ENCODE data around the gene KCNT2.
"Not testable (repeated sequence)": the region's sequence is repeated elsewhere in the genome, so short reads cannot be mapped to it uniquely, and the experiment has no call there.

Gene KCNT2

DNA sequence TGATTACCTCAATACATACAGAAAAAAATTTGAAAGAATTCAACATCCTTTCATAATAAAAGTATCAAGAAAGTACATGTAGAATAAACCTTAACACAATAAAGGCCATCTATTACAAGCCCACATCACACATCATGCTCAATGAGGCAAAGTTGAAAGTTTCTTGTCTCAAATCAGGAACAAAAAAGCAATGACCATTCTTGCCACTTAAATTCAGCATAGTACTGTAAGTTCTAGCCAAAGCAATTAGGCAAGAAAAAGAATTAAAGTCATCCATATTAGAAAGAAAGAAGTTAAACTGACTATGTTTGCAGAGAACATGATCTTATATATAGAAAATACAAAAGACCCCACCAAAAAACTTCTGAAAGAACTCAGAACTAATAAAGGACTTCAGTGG, 44.5 kb downstream of the KCNT2 start:
- no peak for DNase-seq (ENCODE audit: low spot score)
- Mint-ChIP-seq H3K9me3 (peaks cover 5% of the 10 kb centered on the region), H3K4me1 (ENCODE audit: low read depth) (no peaks in the 10 kb centered on the region), H3K36me3 (ENCODE audit: low read depth) (no peaks in the 10 kb centered on the region), H3K4me3 (no peak overlapping the region), H3K27me3 (ENCODE audit: low read depth) (no peaks in the 10 kb centered on the region), H3K27ac (no peak overlapping the region)

DNA sequence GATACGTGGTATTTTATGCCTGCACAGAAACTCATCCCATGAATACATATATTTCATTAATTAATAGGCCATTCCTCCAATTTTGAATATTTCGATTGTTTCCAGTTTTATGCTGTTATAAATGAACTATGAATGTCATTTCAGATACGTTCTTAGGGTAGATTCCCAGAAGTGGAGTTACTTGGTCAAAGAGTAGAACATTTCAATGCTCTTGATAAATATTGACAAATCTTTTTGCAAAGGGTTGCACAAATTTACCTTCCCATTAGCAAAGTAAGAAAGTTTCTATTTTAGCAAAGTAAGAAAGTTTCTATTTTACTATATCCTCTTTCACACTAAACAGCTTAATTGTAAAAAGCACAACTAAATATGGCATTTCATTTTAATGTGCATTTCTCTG, 48.9 kb downstream of the KCNT2 start:
- no peaks in the 10 kb centered on the region for H3K4me1 Mint-ChIP-seq (ENCODE audit: low read depth)
- peaks cover 5% of the 10 kb centered on the region for H3K9me3 Mint-ChIP-seq
- no peak overlapping the region for H3K4me3 Mint-ChIP-seq
- H3K27ac Mint-ChIP-seq = no peak overlapping the region
- DNase-seq (ENCODE audit: low spot score) = no peak
- no peaks in the 10 kb centered on the region for H3K27me3 Mint-ChIP-seq (ENCODE audit: low read depth)
- no peaks in the 10 kb centered on the region for H3K36me3 Mint-ChIP-seq (ENCODE audit: low read depth)

DNA sequence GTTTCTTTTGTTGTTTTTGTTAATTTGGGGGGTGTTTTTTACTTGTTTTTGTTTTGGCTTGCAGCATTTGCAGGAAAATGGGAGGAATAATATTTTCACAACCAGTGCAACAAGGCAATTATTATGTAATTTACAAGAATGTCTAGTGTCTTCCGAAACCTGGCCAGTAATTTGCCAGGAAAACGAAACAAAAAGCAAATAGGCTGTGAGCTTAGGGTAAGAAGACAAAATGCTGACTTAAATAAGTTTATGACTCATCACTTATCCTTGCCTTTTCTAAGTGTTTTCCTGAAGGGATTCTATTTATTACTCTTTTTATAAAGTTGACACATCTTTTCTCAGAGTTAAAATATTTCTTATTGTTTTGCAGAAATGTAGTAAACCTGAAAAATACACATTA, 49.8 kb downstream of the KCNT2 start:
- H3K4me1 Mint-ChIP-seq (ENCODE audit: low read depth) = no peaks in the 10 kb centered on the region
- no peaks in the 10 kb centered on the region for H3K27me3 Mint-ChIP-seq (ENCODE audit: low read depth)
- no peak for DNase-seq (ENCODE audit: low spot score)
- H3K4me3 Mint-ChIP-seq = no peak overlapping the region
- H3K27ac Mint-ChIP-seq = no peak overlapping the region
- peaks cover 4% of the 10 kb centered on the region for H3K9me3 Mint-ChIP-seq
- no peaks in the 10 kb centered on the region for H3K36me3 Mint-ChIP-seq (ENCODE audit: low read depth)

GRCh38 chr1:196557797-196558196, 50.4 kb downstream of the KCNT2 start:
- H3K27me3 Mint-ChIP-seq (ENCODE audit: low read depth) = no peaks in the 10 kb centered on the region
- no peak overlapping the region for H3K4me3 Mint-ChIP-seq
- H3K9me3 Mint-ChIP-seq = peaks cover 4% of the 10 kb centered on the region
- no peaks in the 10 kb centered on the region for H3K4me1 Mint-ChIP-seq (ENCODE audit: low read depth)
- H3K27ac Mint-ChIP-seq = no peak overlapping the region
- no peaks in the 10 kb centered on the region for H3K36me3 Mint-ChIP-seq (ENCODE audit: low read depth)
- no peak for DNase-seq (ENCODE audit: low spot score)

DNA sequence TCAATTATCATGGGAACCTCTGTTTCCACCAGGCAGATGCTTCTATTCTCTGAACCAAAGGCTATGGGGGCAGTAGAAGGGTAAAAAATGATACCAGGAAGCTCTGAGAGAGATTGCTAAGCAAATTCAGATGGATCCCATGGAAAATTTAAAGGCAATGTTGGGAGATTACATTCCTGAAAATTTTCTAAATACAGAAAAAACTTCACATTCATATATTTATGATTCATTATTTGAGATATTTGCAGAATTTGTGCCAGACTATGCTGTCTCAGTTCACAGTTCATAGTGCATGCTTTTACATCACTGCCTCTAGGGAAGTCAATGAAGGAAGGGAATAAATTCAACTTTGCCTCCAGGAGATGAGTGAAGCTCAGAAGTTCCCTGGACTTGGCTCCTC, 57.5 kb downstream of the KCNT2 start:
- Mint-ChIP-seq H3K27me3 (ENCODE audit: low read depth) (no peaks in the 10 kb centered on the region), H3K4me3 (no peak overlapping the region), H3K9me3 (peaks cover 4% of the 10 kb centered on the region), H3K27ac (no peak overlapping the region), H3K36me3 (ENCODE audit: low read depth) (no peaks in the 10 kb centered on the region), H3K4me1 (ENCODE audit: low read depth) (no peaks in the 10 kb centered on the region)
- no peak for DNase-seq (ENCODE audit: low spot score)

GRCh38 chr1:196546272-196547111, 61.7 kb downstream of the KCNT2 start:
- Mint-ChIP-seq H3K9me3 (no peaks in the 10 kb centered on the region), H3K27ac (no peak overlapping the region), H3K27me3 (ENCODE audit: low read depth) (no peaks in the 10 kb centered on the region), H3K4me3 (no peak overlapping the region), H3K36me3 (ENCODE audit: low read depth) (no peaks in the 10 kb centered on the region), H3K4me1 (ENCODE audit: low read depth) (no peaks in the 10 kb centered on the region)
- no peak for DNase-seq (ENCODE audit: low spot score)

- no peaks in the 10 kb centered on the region for H3K9me3 Mint-ChIP-seq
- H3K4me3 Mint-ChIP-seq = no peak overlapping the region
- no peak overlapping the region for H3K27ac Mint-ChIP-seq
- no peaks in the 10 kb centered on the region for H3K27me3 Mint-ChIP-seq (ENCODE audit: low read depth)
- no peaks in the 10 kb centered on the region for H3K4me1 Mint-ChIP-seq (ENCODE audit: low read depth)
- DNase-seq (ENCODE audit: low spot score) = no peak
- no peaks in the 10 kb centered on the region for H3K36me3 Mint-ChIP-seq (ENCODE audit: low read depth)
These were observed 63.0 kb downstream of the KCNT2 start for GRCh38 chr1:196545222-196545621.

GRCh38 chr1:196544617-196545016, 63.6 kb downstream of the KCNT2 start:
- Mint-ChIP-seq H3K27me3 (ENCODE audit: low read depth) (no peaks in the 10 kb centered on the region), H3K27ac (no peak overlapping the region), H3K4me1 (ENCODE audit: low read depth) (no peaks in the 10 kb centered on the region), H3K9me3 (no peaks in the 10 kb centered on the region), H3K36me3 (ENCODE audit: low read depth) (no peaks in the 10 kb centered on the region), H3K4me3 (no peak overlapping the region)
- no peak for DNase-seq (ENCODE audit: low spot score)

- no peak overlapping the region for H3K4me3 Mint-ChIP-seq
- H3K4me1 Mint-ChIP-seq (ENCODE audit: low read depth) = no peaks in the 10 kb centered on the region
- H3K9me3 Mint-ChIP-seq = no peaks in the 10 kb centered on the region
- DNase-seq (ENCODE audit: low spot score) = no peak
- no peak overlapping the region for H3K27ac Mint-ChIP-seq
- H3K27me3 Mint-ChIP-seq (ENCODE audit: low read depth) = no peaks in the 10 kb centered on the region
- no peaks in the 10 kb centered on the region for H3K36me3 Mint-ChIP-seq (ENCODE audit: low read depth)
These were observed 64.4 kb downstream of the KCNT2 start for GRCh38 chr1:196543833-196544232.

GRCh38 chr1:196538473-196538872, 69.8 kb downstream of the KCNT2 start:
- no peaks in the 10 kb centered on the region for H3K4me1 Mint-ChIP-seq (ENCODE audit: low read depth)
- no peak for DNase-seq (ENCODE audit: low spot score)
- no peak overlapping the region for H3K4me3 Mint-ChIP-seq
- peaks cover 10% of the 10 kb centered on the region for H3K9me3 Mint-ChIP-seq
- no peaks in the 10 kb centered on the region for H3K36me3 Mint-ChIP-seq (ENCODE audit: low read depth)
- H3K27me3 Mint-ChIP-seq (ENCODE audit: low read depth) = no peaks in the 10 kb centered on the region
- no peak overlapping the region for H3K27ac Mint-ChIP-seq

DNA sequence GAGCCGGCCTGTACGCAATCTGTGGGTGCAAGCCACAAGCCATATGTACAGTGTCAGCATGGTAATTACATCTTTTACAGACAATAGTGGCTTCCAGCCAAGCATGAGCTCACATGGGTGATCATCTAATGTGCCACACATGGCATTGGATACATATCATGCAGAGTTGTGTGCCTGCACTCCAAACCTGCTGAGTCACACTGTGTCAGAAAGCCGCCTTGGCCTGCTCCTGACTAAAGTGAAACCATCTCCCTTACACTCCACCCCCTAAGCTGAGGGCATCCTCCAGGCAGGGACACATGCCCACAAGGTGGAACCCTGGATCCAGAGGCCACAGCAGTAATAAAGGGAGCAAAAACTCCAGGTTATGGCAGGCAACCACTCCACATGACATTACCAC, 72.5 kb downstream of the KCNT2 start:
- Mint-ChIP-seq H3K36me3 (ENCODE audit: low read depth) (no peaks in the 10 kb centered on the region), H3K27me3 (ENCODE audit: low read depth) (no peaks in the 10 kb centered on the region), H3K4me1 (ENCODE audit: low read depth) (no peaks in the 10 kb centered on the region), H3K4me3 (no peak overlapping the region), H3K27ac (no peak overlapping the region), H3K9me3 (peaks cover 10% of the 10 kb centered on the region)
- no peak for DNase-seq (ENCODE audit: low spot score)

GRCh38 chr1:196531737-196532524, 76.3 kb downstream of the KCNT2 start:
- Mint-ChIP-seq H3K36me3 (ENCODE audit: low read depth) (no peaks in the 10 kb centered on the region), H3K4me3 (no peak overlapping the region), H3K9me3 (peaks cover 8% of the 10 kb centered on the region), H3K27ac (no peak overlapping the region), H3K4me1 (ENCODE audit: low read depth) (no peaks in the 10 kb centered on the region), H3K27me3 (ENCODE audit: low read depth) (no peaks in the 10 kb centered on the region)
- DNase-seq (ENCODE audit: low spot score) = no peak

DNA sequence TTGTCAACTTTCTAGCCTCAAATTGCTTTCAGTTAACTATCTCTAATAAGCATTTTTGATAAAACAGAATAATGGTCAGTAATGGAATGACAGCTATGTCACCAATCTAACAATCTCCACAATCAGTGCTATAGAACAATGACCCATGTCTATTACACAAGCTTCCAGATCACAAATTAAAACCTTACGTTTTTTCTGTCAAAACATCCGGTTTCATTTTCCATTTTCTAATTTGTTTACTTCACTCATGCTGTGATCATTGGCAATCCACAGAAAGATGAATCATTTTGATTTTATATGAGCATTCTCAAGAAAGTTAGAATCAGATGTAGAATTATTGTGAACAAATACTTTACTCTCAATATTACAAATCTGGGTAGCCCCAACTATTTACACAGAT, 80.3 kb downstream of the KCNT2 start:
- Mint-ChIP-seq H3K4me3 (no peak overlapping the region), H3K27ac (no peak overlapping the region), H3K4me1 (ENCODE audit: low read depth) (no peaks in the 10 kb centered on the region), H3K9me3 (no peaks in the 10 kb centered on the region), H3K27me3 (ENCODE audit: low read depth) (no peaks in the 10 kb centered on the region), H3K36me3 (ENCODE audit: low read depth) (no peaks in the 10 kb centered on the region)
- DNase-seq (ENCODE audit: low spot score) = no peak

- not testable (repeated sequence) for H3K4me3 Mint-ChIP-seq; H3K27ac Mint-ChIP-seq; H3K36me3 Mint-ChIP-seq (ENCODE audit: low read depth); H3K9me3 Mint-ChIP-seq; H3K4me1 Mint-ChIP-seq (ENCODE audit: low read depth); H3K27me3 Mint-ChIP-seq (ENCODE audit: low read depth); DNase-seq (ENCODE audit: low spot score)
These were observed 85.5 kb downstream of the KCNT2 start for GRCh38 chr1:196522574-196523345.

Measured in T-helper 2 cell treated with Interferon-gamma antibody and Interleukin-4, amounts not matched to agents 5 μg/mL and 100 μg/mL, for 36 hours (primary cell).